Skin of body (tissue), 2 donors: Measurements from ENCODE around the gene KIFC3. TPM values are rescaled to one million over a fixed set of nuclear protein-coding genes. Genes with fewer than 3 reads are reported as not detected.
"Not testable (repeated sequence)": the region's sequence is repeated elsewhere in the genome, so short reads cannot be mapped to it uniquely, and the experiment has no call there.

Source experiments
- DNase-seq: peaks from one replicate; lab custom pipeline; 2025; lab: John Stamatoyannopoulos, UW
- total RNA-seq: library from RNA; depleted of rRNA; stranded (reverse); fragments of >200 nt; gene quantifications from one replicate; pipeline ENCODE4 v1.2.3, GENCODE V29; 2014

Gene KIFC3
- total RNA-seq, 1 donor from 2014 or later = 21.3 TPM

GRCh38 chr16:57787519-57787905 is 14.8 kb downstream of the KIFC3 start:
- no peak for DNase-seq

- no peak for DNase-seq
Observed at GRCh38 chr16:57786632-57787518, 15.4 kb downstream of the KIFC3 start.

- no peak for DNase-seq
Observed at GRCh38 chr16:57785924-57786323, 16.4 kb downstream of the KIFC3 start.

GRCh38 chr16:57785385-57785784 is 16.9 kb downstream of the KIFC3 start:
- no peak for DNase-seq

- no peak for DNase-seq
Observed at GRCh38 chr16:57784334-57784733, 18.0 kb downstream of the KIFC3 start.

GRCh38 chr16:57783883-57784282 is 18.4 kb downstream of the KIFC3 start:
- no peak for DNase-seq

GRCh38 chr16:57783116-57783515 is 19.2 kb downstream of the KIFC3 start:
- DNase-seq = no peak

- DNase-seq = not testable (repeated sequence)
Observed at GRCh38 chr16:57782607-57783055, 19.7 kb downstream of the KIFC3 start.

- no peak for DNase-seq
Observed at GRCh38 chr16:57781741-57782606, 20.3 kb downstream of the KIFC3 start.

GRCh38 chr16:57781349-57781740 is 20.9 kb downstream of the KIFC3 start:
- no peak for DNase-seq

GRCh38 chr16:57779836-57780235 is 22.5 kb downstream of the KIFC3 start:
- not testable (repeated sequence) for DNase-seq

- no peak for DNase-seq
Observed at GRCh38 chr16:57778658-57779057, 23.6 kb downstream of the KIFC3 start.

GRCh38 chr16:57775661-57776469 is 26.4 kb downstream of the KIFC3 start:
- no peak for DNase-seq

- no peak for DNase-seq
Observed at GRCh38 chr16:57774705-57775285, 27.5 kb downstream of the KIFC3 start.

GRCh38 chr16:57773655-57774295 is 28.5 kb downstream of the KIFC3 start:
- DNase-seq = no peak

- DNase-seq = no peak
Observed at GRCh38 chr16:57773019-57773418, 29.3 kb downstream of the KIFC3 start.

- no peak for DNase-seq
Observed at GRCh38 chr16:57771141-57771785, 31.0 kb downstream of the KIFC3 start.

GRCh38 chr16:57770361-57770760 is 31.9 kb downstream of the KIFC3 start:
- no peak for DNase-seq

GRCh38 chr16:57769541-57770145 is 32.6 kb downstream of the KIFC3 start:
- DNase-seq = no peak
